NCI-H460 (cell line): ENCODE results near the gene COPA. TPM values are rescaled to one million over a fixed set of nuclear protein-coding genes. Genes with fewer than 3 reads are reported as not detected.
A peak's percentile ranks its signal among the peaks of the same experiment; 100 is the strongest.
"Not testable (repeated sequence)": the region's sequence is repeated elsewhere in the genome, so short reads cannot be mapped to it uniquely, and the experiment has no call there.

Experiments used
- DNase-seq: peaks from one replicate; pipeline ENCODE4 v3.0.0-alpha.2; 2016; ENCODE audit warnings: low read depth; ENCODE audit errors: extremely low read depth
- polyA plus RNA-seq: library from polyadenylated mRNA; depleted of rRNA; stranded (reverse); fragments of >200 nt; gene quantifications from 2 replicates; pipeline ENCODE4 v1.2.3, GENCODE V29; 2014; cell fraction: nucleus; rRNA removed
- total RNA-seq: library from RNA; depleted of rRNA; stranded (reverse); fragments of >200 nt; shearing (Covaris generic); gene quantifications from 2 replicates; pipeline ENCODE4 v1.2.3, GENCODE V29; 2014; rRNA removed

The COPA gene
- total RNA-seq = 163 and 184 TPM in 2 replicates
- 111 and 128 TPM in 2 replicates for polyA plus RNA-seq

GRCh38 chr1:160342953-160343869, at the start of gene COPA, which contains the start of gene NCSTN:
Gene COPA (minus strand): TSS chr1:160343250. CDS start chr1:160343170, 80 bp downstream.
Gene NCSTN (plus strand): TSS chr1:160343383. CDS start chr1:160343397, 14 bp downstream.
- peak; percentile 98 for DNase-seq

- DNase-seq = not testable (repeated sequence)
These were observed 45.4 kb upstream of the COPA start for GRCh38 chr1:160388406-160388805.

- DNase-seq = not testable (repeated sequence)
These were observed 41.8 kb upstream of the COPA start for GRCh38 chr1:160384812-160385211.

GRCh38 chr1:160377585-160378206, 34.6 kb upstream of the COPA start:
- DNase-seq = no peak

GRCh38 chr1:160376525-160377131, 33.6 kb upstream of the COPA start:
- peak; percentile 73 for DNase-seq

- DNase-seq = no peak
These were observed 32.9 kb upstream of the COPA start for GRCh38 chr1:160375788-160376524.

- DNase-seq = no peak
These were observed 31.5 kb upstream of the COPA start for GRCh38 chr1:160374306-160375110.

- no peak for DNase-seq
These were observed 30.6 kb upstream of the COPA start for GRCh38 chr1:160373696-160374095.

- DNase-seq = no peak
These were observed 28.7 kb upstream of the COPA start for GRCh38 chr1:160371756-160372155.

GRCh38 chr1:160371346-160371631, 28.2 kb upstream of the COPA start:
- no peak for DNase-seq

GRCh38 chr1:160370561-160371345, 27.7 kb upstream of the COPA start:
- no peak for DNase-seq

- DNase-seq = no peak
These were observed 26.0 kb upstream of the COPA start for GRCh38 chr1:160369087-160369486.

- no peak for DNase-seq
These were observed 25.2 kb upstream of the COPA start for GRCh38 chr1:160367934-160368923.

- DNase-seq = no peak
These were observed 24.5 kb upstream of the COPA start for GRCh38 chr1:160367516-160367900.

- DNase-seq = no peak
These were observed 23.9 kb upstream of the COPA start, which contains the start of gene NHLH1 for GRCh38 chr1:160366731-160367515. Gene NHLH1 (plus strand): TSS chr1:160367071. CDS start chr1:160370732, 3,661 bp downstream.

GRCh38 chr1:160365325-160365724, 22.3 kb upstream of the COPA start:
- no peak for DNase-seq
